Endothelial cell of umbilical vein (primary cell): ENCODE data around the gene MINDY4. TPM values are rescaled to one million over a fixed set of nuclear protein-coding genes. Genes with fewer than 3 reads are reported as not detected.

ENCODE experiments used
- BruUV-seq: library from RNA; stranded (reverse); fragments of 400-500 nt; replicated peaks from 2 replicates; lab custom pipeline; 2021; lab: Mats Ljungman, UMichigan
- CTCF ChIA-PET: fragments of 300-600, 350-600 bp; sonication (Branson Sonifier 250); formaldehyde crosslinking; loops from one replicate; lab custom pipeline; 2021; ENCODE audit warnings: antibody characterized with exemption, inconsistent platforms; lab: Charles Lee
- POLR2A ChIA-PET: fragments of 300-600, 350-600 bp; sonication (Branson Sonifier 250); formaldehyde crosslinking; loops from one replicate; lab custom pipeline; 2021; ENCODE audit warnings: antibody characterized with exemption, inconsistent platforms; lab: Charles Lee
- DNase-seq: peaks from one replicate; pipeline ENCODE4 v3.0.0-alpha.2; 2011; ENCODE audit warnings: low read depth, low spot score
- FAIRE-seq: peaks from 2 replicates; lab custom pipeline; 2011; peaks lifted over from hg19 to GRCh38; lab: Jason Lieb, UNC
- H2AFZ ChIP-seq: 2 replicates; pipeline ENCODE4 v1.6.0; 2012; ENCODE audit warnings: low read depth, low read length, control low read depth, inconsistent platforms
- H3K27ac ChIP-seq: 2 replicates; pipeline ENCODE4 v1.5.1; 2011; ENCODE audit warnings: low read depth, mild to moderate bottlenecking, control low read depth, low read length, moderate library complexity; ENCODE audit not compliant: insufficient read depth
- H3K27me3 ChIP-seq, 2 experiments: 2 replicates each; pipeline versions ENCODE4 v1.6.0 to v1.6.1; 2011; ENCODE audit warnings: low read length in 2 of 2, mixed read lengths in 1 of 2; ENCODE audit not compliant: control insufficient read depth in 2 of 2, insufficient read depth in 2 of 2
- H3K36me3 ChIP-seq, 2 experiments: 2 replicates in 1 of 2; 3 replicates in 1 of 2; pipeline ENCODE4 v1.5.1; 2011; ENCODE audit warnings: low read length in 2 of 2, mild to moderate bottlenecking in 1 of 2, moderate library complexity in 1 of 2; ENCODE audit not compliant: control insufficient read depth in 2 of 2, insufficient read depth in 2 of 2; ENCODE audit errors: extremely low read depth in 1 of 2
- H3K4me1 ChIP-seq: 3 replicates; pipeline ENCODE4 v1.5.1; 2011; ENCODE audit warnings: mild to moderate bottlenecking, low read length; ENCODE audit not compliant: control insufficient read depth, insufficient read depth; ENCODE audit errors: extremely low read depth
- H3K4me2 ChIP-seq: 2 replicates; pipeline ENCODE4 v1.6.1; 2011; ENCODE audit warnings: low read length, control low read depth, mixed read lengths; ENCODE audit not compliant: insufficient read depth
- H3K4me3 ChIP-seq, 3 experiments: fragments of 200-600 bp in 1 of 3; sonication (generic), shearing (Covaris generic) in 1 of 3; replicated peaks in 1 of 3; 2 replicates each; pipeline ENCODE4 v1.5.1; 2011 to 2016; ENCODE audit warnings: control low read depth in 3 of 3, low read length in 3 of 3, mild to moderate bottlenecking in 2 of 3, inconsistent platforms in 1 of 3, low read depth in 1 of 3, moderate library complexity in 1 of 3; ENCODE audit not compliant: insufficient read depth in 1 of 3
- H3K79me2 ChIP-seq: 2 replicates; pipeline ENCODE4 v1.6.0; 2012; ENCODE audit warnings: low read length, inconsistent platforms; ENCODE audit not compliant: control insufficient read depth, insufficient read depth
- H3K9ac ChIP-seq: replicated peaks from 2 replicates; pipeline ENCODE3; 2011; ENCODE audit warnings: low read length, control low read depth; ENCODE audit not compliant: insufficient read depth; ENCODE audit errors: extremely low read depth
- H3K9me1 ChIP-seq: replicated peaks from 3 replicates; pipeline ENCODE4 v1.6.0; 2011; ENCODE audit warnings: mild to moderate bottlenecking, low read length; ENCODE audit not compliant: control insufficient read depth, insufficient read depth; ENCODE audit errors: extremely low read depth
- H3K9me3 ChIP-seq: replicated peaks from 2 replicates; pipeline ENCODE4 v1.5.1; 2012; ENCODE audit warnings: low read length, inconsistent platforms; ENCODE audit not compliant: control insufficient read depth, insufficient read depth
- H4K20me1 ChIP-seq: replicated peaks from 2 replicates; pipeline ENCODE3; 2011; ENCODE audit warnings: mild to moderate bottlenecking, low read length; ENCODE audit not compliant: control insufficient read depth, insufficient read depth; ENCODE audit errors: extremely low read depth
- CTCF ChIP-seq, 2 donors: IDR thresholded peaks; 1 replicate in 1 of 2; 2 replicates in 1 of 2; pipeline ENCODE4 v1.5.1; 2011; ENCODE audit warnings: low read length in 2 of 2, mild to moderate bottlenecking in 2 of 2, moderate library complexity in 2 of 2, control low read depth in 1 of 2, inconsistent platforms in 1 of 2, low read depth in 1 of 2; ENCODE audit not compliant: insufficient read depth in 1 of 2; ENCODE audit errors: extremely low read depth in 1 of 2
- EZH2 ChIP-seq: IDR thresholded peaks from 2 replicates; pipeline ENCODE4 v1.6.1; 2012; ENCODE audit warnings: borderline replicate concordance, low read depth, mild to moderate bottlenecking, moderate library complexity, low read length, inconsistent platforms; ENCODE audit not compliant: severe bottlenecking
- FOS ChIP-seq: IDR thresholded peaks from 2 replicates; pipeline ENCODE4 v1.6.1; 2011; ENCODE audit warnings: mild to moderate bottlenecking, low read length, moderate library complexity, borderline replicate concordance; ENCODE audit not compliant: insufficient read depth
- GATA2 ChIP-seq: IDR thresholded peaks from 2 replicates; pipeline ENCODE4 v1.7.0; 2011; ENCODE audit warnings: low read depth, mild to moderate bottlenecking, moderate library complexity, mixed read lengths, low read length; ENCODE audit not compliant: insufficient read length, insufficient read depth
- JUN ChIP-seq: IDR thresholded peaks from 2 replicates; pipeline ENCODE4 v1.6.1; 2011; ENCODE audit warnings: borderline replicate concordance, low read depth; ENCODE audit not compliant: insufficient read length, insufficient read depth
- MAX ChIP-seq: IDR thresholded peaks from 2 replicates; pipeline ENCODE4 v1.6.1; 2011; ENCODE audit not compliant: insufficient read depth, insufficient read length
- MYC ChIP-seq: IDR thresholded peaks from one replicate; pipeline ENCODE4 v1.6.1; 2011; ENCODE audit warnings: mild to moderate bottlenecking, low read depth, low read length
- POLR2A ChIP-seq: IDR thresholded peaks from 2 replicates; pipeline ENCODE4 v1.6.1; 2012; ENCODE audit warnings: low read depth, mild to moderate bottlenecking, control low read depth, low read length
- POLR2AphosphoS5 ChIP-seq: IDR thresholded peaks from 2 replicates; pipeline ENCODE4 v1.6.1; 2012; ENCODE audit warnings: low read depth, mild to moderate bottlenecking, control low read depth, low read length, moderate library complexity; ENCODE audit not compliant: insufficient read depth
- dilution Hi-C: fragments of 300-500 bp; cut with MboI; formaldehyde crosslinking; loops from one replicate; pipeline ENCODE4 v1.15.0; 2019; ENCODE audit warnings: low sequenced_read_pairs; ENCODE audit not compliant: extremely low pct_ligation_motif_present
- intact Hi-C: fragments of 100-400 bp; cut with micrococcal nuclease; formaldehyde crosslinking; loops from one replicate; pipeline ENCODE4 v1.10.0; 2022
- polyA plus RNA-seq, 4 experiments: library from polyadenylated mRNA; depleted of rRNA in 3 of 4; stranded (reverse) in 3 of 4; unstranded in 1 of 4; fragments of >200 nt; gene quantifications; 2 replicates each; pipeline versions ENCODE4 v1.2.1 to v1.2.3, GENCODE V29; 2011 to 2012; ENCODE audit warnings: missing spikeins in 1 of 4
- total RNA-seq: library from RNA; stranded (reverse); gene quantifications from 2 replicates; pipeline ENCODE4 v1.2.3, GENCODE V29; 2021

Gene MINDY4
- total and polyA plus RNA-seq, 2 donors (not counting 3 experiments of a cell fraction or from before 2014, with no cell fraction given): 2.2 to 4.7 TPM

GRCh38 chr7:30859940-30860496 lies 88.8 kb downstream of the MINDY4 start:
- H3K9me3 ChIP-seq: no peaks in the 10 kb centered on the region
- TF ChIP-seq GATA2: no peak
- no peak for TF ChIP-seq MAX
- TF ChIP-seq MYC: no peak
- no peak for TF ChIP-seq JUN
- TF ChIP-seq POLR2AphosphoS5: no peak
- CTCF ChIA-PET: interaction anchor here (1.2 to 1.8 kb wide), 2 partner anchors 9 to 263 kb away, joined by 3 to 4 read pairs; no protein-coding TSS in a partner anchor
- POLR2A ChIA-PET: no interaction called here
- H3K9me1 ChIP-seq: no peaks in the 10 kb centered on the region
- no peaks in the 10 kb centered on the region for H3K36me3 ChIP-seq
- no peak overlapping the region for H3K4me2 ChIP-seq
- no peak overlapping the region for H3K27ac ChIP-seq
- no peak overlapping the region for H3K9ac ChIP-seq
- H3K4me3 ChIP-seq: no peak overlapping the region
- no peaks in the 10 kb centered on the region for H3K79me2 ChIP-seq
- H4K20me1 ChIP-seq: no peaks in the 10 kb centered on the region
- H3K4me1 ChIP-seq: no peaks in the 10 kb centered on the region
- no TSS peak for BruUV-seq
- H2AFZ ChIP-seq: no peak overlapping the region
- dilution Hi-C loops (no loop called here), intact Hi-C loops (no loop called here)
- DNase-seq: no peak
- H3K27me3 ChIP-seq: no peaks in the 10 kb centered on the region
- no peak for FAIRE-seq

- FAIRE-seq: no peak
- CTCF ChIA-PET: interaction anchor here (1.5 kb wide), 1 partner anchor 46 kb away, joined by 3 read pairs; no protein-coding TSS in a partner anchor
These were observed 90.4 kb downstream of the MINDY4 start for GRCh38 chr7:30861612-30862011.

More at GRCh38 chr7:30861612-30862011, 90.4 kb downstream of the MINDY4 start:
- Histone ChIP-seq H3K4me1 (no peaks in the 10 kb centered on the region), H3K9me1 (no peaks in the 10 kb centered on the region), H3K9ac (no peak overlapping the region), H3K4me2 (no peak overlapping the region), H3K4me3 (no peak overlapping the region), H3K36me3 (no peaks in the 10 kb centered on the region), H2AFZ (no peak overlapping the region), H3K79me2 (no peaks in the 10 kb centered on the region), H4K20me1 (no peaks in the 10 kb centered on the region), H3K27ac (no peak overlapping the region), H3K27me3 (no peaks in the 10 kb centered on the region), H3K9me3 (no peaks in the 10 kb centered on the region)
- dilution Hi-C loops: no loop called here
- intact Hi-C loops: no loop called here
- no peak for TF ChIP-seq CTCF (IDR thresholded peaks at IDR 0.05; ENCODE audit: extremely low read depth in 1 of 2, insufficient read depth in 1 of 2, low read depth in 1 of 2, low read length in 2 of 2)
- TF ChIP-seq FOS: no peak
- no peak for TF ChIP-seq MYC
- no peak for TF ChIP-seq GATA2
- TF ChIP-seq POLR2AphosphoS5: no peak
- no peak for TF ChIP-seq POLR2A
- TF ChIP-seq MAX: no peak
- TF ChIP-seq JUN: no peak
- no peak for TF ChIP-seq EZH2
- no peak for DNase-seq
- POLR2A ChIA-PET: no interaction called here
- BruUV-seq: no TSS peak
